GM12878 (cell line): Measurements from ENCODE around the gene SPCS3.

ENCODE experiments used
- PAX5 ChIP-seq: IDR thresholded peaks from 2 replicates; pipeline ENCODE4 v1.6.1; 2011; ENCODE audit warnings: low read depth, low read length, borderline replicate concordance
- POLR2A ChIP-seq: IDR thresholded peaks from 2 replicates; pipeline ENCODE4 v1.6.1; 2011; ENCODE audit warnings: low read depth, mild to moderate bottlenecking, low read length
- SMC3 ChIP-seq: IDR thresholded peaks from 2 replicates; pipeline ENCODE4 v1.6.1; 2011; ENCODE audit warnings: low read length, improper control_type of control experiment, borderline replicate concordance
- SPI1 ChIP-seq: IDR thresholded peaks from 2 replicates; pipeline ENCODE4 v1.6.1; 2011; ENCODE audit warnings: low read depth, mild to moderate bottlenecking, low read length, moderate library complexity, borderline replicate concordance; ENCODE audit not compliant: insufficient read depth
- ZNF24 ChIP-seq: fragments of 450-650 bp; IDR thresholded peaks from 2 replicates; pipeline ENCODE4 v1.6.1; 2017; ENCODE audit warnings: antibody characterized with exemption, mild to moderate bottlenecking
- ZNF274 ChIP-seq: IDR thresholded peaks from one replicate; pipeline ENCODE4 v1.8.0; 2011; ENCODE audit not compliant: insufficient read length, insufficient read depth
- TF ChIP-seq, protein P1 (sequence below), 3 experiments: IDR thresholded peaks in 2 of 3; conservative IDR thresholded peaks in 1 of 3; 2 replicates each; pipeline ENCODE4 v1.5.1; 2011; ENCODE audit warnings: low read depth in 3 of 3, low read length in 3 of 3, mild to moderate bottlenecking in 3 of 3, control low read depth in 2 of 3, moderate library complexity in 2 of 3, inconsistent platforms in 1 of 3, mixed read lengths in 1 of 3; ENCODE audit not compliant: control insufficient read depth in 2 of 3, insufficient read depth in 1 of 3; ENCODE audit errors: extremely low read depth in 1 of 3

GRCh38 chr4:176334066-176334465, 14.3 kb downstream of the SPCS3 start:
- TF ChIP-seq ZNF274 (no peak), PAX5 (no peak), SPI1 (no peak), ZNF24 (no peak), POLR2A (no peak), SMC3 (no peak)
- TF ChIP-seq, protein P1, sequence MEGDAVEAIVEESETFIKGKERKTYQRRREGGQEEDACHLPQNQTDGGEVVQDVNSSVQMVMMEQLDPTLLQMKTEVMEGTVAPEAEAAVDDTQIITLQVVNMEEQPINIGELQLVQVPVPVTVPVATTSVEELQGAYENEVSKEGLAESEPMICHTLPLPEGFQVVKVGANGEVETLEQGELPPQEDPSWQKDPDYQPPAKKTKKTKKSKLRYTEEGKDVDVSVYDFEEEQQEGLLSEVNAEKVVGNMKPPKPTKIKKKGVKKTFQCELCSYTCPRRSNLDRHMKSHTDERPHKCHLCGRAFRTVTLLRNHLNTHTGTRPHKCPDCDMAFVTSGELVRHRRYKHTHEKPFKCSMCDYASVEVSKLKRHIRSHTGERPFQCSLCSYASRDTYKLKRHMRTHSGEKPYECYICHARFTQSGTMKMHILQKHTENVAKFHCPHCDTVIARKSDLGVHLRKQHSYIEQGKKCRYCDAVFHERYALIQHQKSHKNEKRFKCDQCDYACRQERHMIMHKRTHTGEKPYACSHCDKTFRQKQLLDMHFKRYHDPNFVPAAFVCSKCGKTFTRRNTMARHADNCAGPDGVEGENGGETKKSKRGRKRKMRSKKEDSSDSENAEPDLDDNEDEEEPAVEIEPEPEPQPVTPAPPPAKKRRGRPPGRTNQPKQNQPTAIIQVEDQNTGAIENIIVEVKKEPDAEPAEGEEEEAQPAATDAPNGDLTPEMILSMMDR (IDR thresholded peaks at IDR 0.05 in 2 of 3, conservative IDR thresholded peaks at IDR 0.05 in 1 of 3; ENCODE audit: control insufficient read depth in 2 of 3, extremely low read depth in 1 of 3, insufficient read depth in 1 of 3, low read depth in 3 of 3, low read length in 3 of 3), result no peak
